ENCODE data around the gene LRRC75B.

LRRC75B gene

DNA sequence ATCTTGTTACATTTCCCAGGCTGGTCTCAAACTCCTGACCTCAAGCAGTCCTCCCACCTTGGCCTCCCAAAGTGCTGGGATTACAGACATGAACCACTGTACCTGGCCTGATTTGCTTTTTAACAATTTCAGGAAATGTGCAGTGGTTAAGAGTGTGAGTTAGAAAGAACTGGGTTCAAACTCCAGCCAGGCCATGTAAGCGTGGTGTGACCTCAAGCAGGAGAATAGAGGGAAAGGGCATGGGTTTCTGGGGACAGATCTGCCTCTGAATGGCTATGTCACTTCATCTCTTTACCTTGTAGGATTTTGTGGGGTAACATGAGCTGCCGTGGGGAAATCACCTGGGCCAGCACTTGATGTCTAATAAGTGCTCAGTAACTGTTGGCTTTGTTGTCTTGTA, 27.8 kb downstream of the LRRC75B start:
- Histone ChIP-seq H3K9ac (ENCODE audit: low read length) (no peak overlapping the region), H3K79me1 (replicated peaks; ENCODE audit: low read length, poor library complexity, severe bottlenecking) (peaks cover 21% of the 10 kb centered on the region), H3K27ac (ENCODE audit: low read length, poor library complexity, severe bottlenecking) (no peak overlapping the region), H2BK120ac (ENCODE audit: low read depth, low read length) (no peak overlapping the region), H4K8ac (ENCODE audit: low read length) (no peak overlapping the region), H3K18ac (ENCODE audit: low read depth in 1 of 2, low read length in 2 of 2) (no peak overlapping the region), H3K14ac (ENCODE audit: low read length in 2 of 2) (no peak overlapping the region), H2AFZ (ENCODE audit: low read depth, low read length) (no peak overlapping the region), H2BK12ac (ENCODE audit: low read length in 2 of 2) (no peak overlapping the region), H3K36me3 (ENCODE audit: control insufficient read depth in 1 of 2, insufficient read depth in 2 of 2, low read depth in 1 of 2, low read length in 2 of 2) (peaks cover 42 to 70% of the 10 kb centered on the region in 2 experiments), H3K4me3 (ENCODE audit: insufficient read depth in 1 of 2, low read depth in 1 of 2, low read length in 2 of 2) (no peak overlapping the region), H2BK5ac (ENCODE audit: low read depth, low read length, poor library complexity, severe bottlenecking) (no peak overlapping the region), H4K91ac (ENCODE audit: low read length) (no peak overlapping the region), H3K4me2 (ENCODE audit: low read length, poor library complexity, severe bottlenecking) (no peak overlapping the region), H2BK15ac (ENCODE audit: low read depth, poor library complexity, severe bottlenecking) (no peak overlapping the region), H2AK5ac (ENCODE audit: low read length, severe bottlenecking) (no peak overlapping the region), H3K4me1 (ENCODE audit: control insufficient read depth, insufficient read depth, low read depth, low read length) (peaks cover 7% of the 10 kb centered on the region), H3K27me3 (ENCODE audit: control insufficient read depth in 1 of 2, insufficient read depth in 1 of 2, low read length in 2 of 2) (no peaks in the 10 kb centered on the region), H3K4ac (ENCODE audit: low read depth in 1 of 2, low read length in 2 of 2) (no peak overlapping the region), H3K23ac (ENCODE audit: low read length in 2 of 2) (no peak overlapping the region), H3K9me3 (ENCODE audit: control insufficient read depth, low read length) (no peaks in the 10 kb centered on the region)
- no peak for DNase-seq
- 97% methylated on average over 2 of the region's 2 CpGs for WGBS

DNA sequence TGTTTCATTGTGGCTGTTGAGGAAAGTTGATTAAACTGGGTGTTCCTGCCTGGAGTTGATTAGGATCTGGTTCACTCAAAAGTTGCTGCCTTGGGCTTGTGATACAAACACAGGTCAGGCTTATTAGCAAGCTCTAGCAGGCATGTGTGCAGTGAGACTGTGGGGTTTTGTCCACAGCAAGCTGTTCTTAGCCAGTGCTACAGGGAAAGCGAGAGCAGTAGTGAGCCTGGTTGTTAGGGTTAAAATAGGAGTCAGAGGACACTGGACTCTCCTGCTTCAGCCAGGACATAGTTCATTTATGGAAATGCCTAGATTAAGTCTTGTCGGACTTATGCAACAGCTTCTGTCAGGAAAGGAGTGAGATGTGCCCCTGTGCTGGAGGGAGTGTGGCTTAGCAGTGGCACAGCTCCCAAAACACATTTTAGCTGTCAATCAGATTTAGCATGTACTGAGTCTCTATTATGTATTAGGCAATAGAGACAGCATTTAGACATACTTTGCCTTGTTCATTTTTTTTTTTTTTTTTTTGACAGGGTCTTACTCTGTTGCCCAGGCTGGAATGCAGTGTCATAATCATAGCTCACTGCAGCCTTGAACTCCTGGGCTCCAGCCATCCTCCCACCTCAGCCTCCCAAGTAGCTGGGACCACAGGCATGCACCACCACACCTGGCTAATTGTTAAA, 28.4 kb downstream of the LRRC75B start:
- H2BK5ac ChIP-seq (ENCODE audit: low read depth, low read length, poor library complexity, severe bottlenecking): no peak overlapping the region
- H2AFZ ChIP-seq (ENCODE audit: low read depth, low read length): no peak overlapping the region
- no peak overlapping the region for H2BK15ac ChIP-seq (ENCODE audit: low read depth, poor library complexity, severe bottlenecking)
- H3K14ac ChIP-seq (ENCODE audit: low read length in 2 of 2): no peak overlapping the region
- H3K36me3 ChIP-seq (ENCODE audit: control insufficient read depth in 1 of 2, insufficient read depth in 2 of 2, low read depth in 1 of 2, low read length in 2 of 2): peaks cover 41 to 68% of the 10 kb centered on the region in 2 experiments
- no peak overlapping the region for H2BK120ac ChIP-seq (ENCODE audit: low read depth, low read length)
- no peak overlapping the region for H2BK12ac ChIP-seq (ENCODE audit: low read length in 2 of 2)
- no peak overlapping the region for H3K4me3 ChIP-seq (ENCODE audit: insufficient read depth in 1 of 2, low read depth in 1 of 2, low read length in 2 of 2)
- H3K27me3 ChIP-seq (ENCODE audit: control insufficient read depth in 1 of 2, insufficient read depth in 1 of 2, low read length in 2 of 2): no peaks in the 10 kb centered on the region
- H4K8ac ChIP-seq (ENCODE audit: low read length): no peak overlapping the region
- 98% methylated on average over 2 of the region's 2 CpGs for WGBS
- H3K9me3 ChIP-seq (ENCODE audit: control insufficient read depth, low read length): no peaks in the 10 kb centered on the region
- peak; percentile 12 for DNase-seq
- no peak overlapping the region for H4K91ac ChIP-seq (ENCODE audit: low read length)
- no peak overlapping the region for H2AK5ac ChIP-seq (ENCODE audit: low read length, severe bottlenecking)
- no peak overlapping the region for H3K9ac ChIP-seq (ENCODE audit: low read length)
- H3K4ac ChIP-seq (ENCODE audit: low read depth in 1 of 2, low read length in 2 of 2): peak overlapping the region in 1 of 2 experiments; percentile 53
- no peak overlapping the region for H3K23ac ChIP-seq (ENCODE audit: low read length in 2 of 2)
- H3K4me2 ChIP-seq (ENCODE audit: low read length, poor library complexity, severe bottlenecking): no peak overlapping the region
- no peak overlapping the region for H3K27ac ChIP-seq (ENCODE audit: low read length, poor library complexity, severe bottlenecking)
- H3K4me1 ChIP-seq (ENCODE audit: control insufficient read depth, insufficient read depth, low read depth, low read length): peaks cover 7% of the 10 kb centered on the region
- peaks cover 17% of the 10 kb centered on the region for H3K79me1 ChIP-seq (replicated peaks; ENCODE audit: low read length, poor library complexity, severe bottlenecking)
- H3K18ac ChIP-seq (ENCODE audit: low read depth in 1 of 2, low read length in 2 of 2): no peak overlapping the region

DNA sequence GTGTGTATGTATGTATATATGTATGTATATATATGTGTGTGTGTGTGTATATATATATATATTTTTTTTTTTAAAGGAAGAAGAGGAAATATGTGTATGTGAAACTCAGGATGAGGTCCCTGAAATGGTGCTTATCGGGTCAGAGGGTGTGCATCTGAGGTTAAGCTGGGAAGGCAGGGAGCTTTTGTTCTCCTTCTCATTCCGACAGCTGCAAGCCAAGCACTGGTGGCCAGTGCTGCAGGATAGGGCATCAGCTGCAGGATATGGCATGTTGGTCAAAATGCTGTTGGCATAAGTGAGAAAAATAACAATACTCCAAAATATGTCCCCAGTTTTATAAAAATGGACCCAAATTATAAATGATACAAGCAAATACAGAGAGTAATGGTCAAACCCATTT, 29.6 kb downstream of the LRRC75B start:
- H3K4me2 ChIP-seq (ENCODE audit: low read length, poor library complexity, severe bottlenecking): no peak overlapping the region
- no peak overlapping the region for H2AK5ac ChIP-seq (ENCODE audit: low read length, severe bottlenecking)
- no peak overlapping the region for H3K14ac ChIP-seq (ENCODE audit: low read length in 2 of 2)
- no peaks in the 10 kb centered on the region for H3K9me3 ChIP-seq (ENCODE audit: control insufficient read depth, low read length)
- WGBS: 100% methylated on average over 1 of the region's 2 CpGs
- no peak overlapping the region for H3K18ac ChIP-seq (ENCODE audit: low read depth in 1 of 2, low read length in 2 of 2)
- peaks cover 42 to 70% of the 10 kb centered on the region in 2 experiments for H3K36me3 ChIP-seq (ENCODE audit: control insufficient read depth in 1 of 2, insufficient read depth in 2 of 2, low read depth in 1 of 2, low read length in 2 of 2)
- H2BK12ac ChIP-seq (ENCODE audit: low read length in 2 of 2): no peak overlapping the region
- no peak overlapping the region for H3K4ac ChIP-seq (ENCODE audit: low read depth in 1 of 2, low read length in 2 of 2)
- H2BK15ac ChIP-seq (ENCODE audit: low read depth, poor library complexity, severe bottlenecking): no peak overlapping the region
- no peak overlapping the region for H2BK5ac ChIP-seq (ENCODE audit: low read depth, low read length, poor library complexity, severe bottlenecking)
- peak overlapping the region; percentile 27 for H4K8ac ChIP-seq (ENCODE audit: low read length)
- H2BK120ac ChIP-seq (ENCODE audit: low read depth, low read length): no peak overlapping the region
- H3K4me3 ChIP-seq (ENCODE audit: insufficient read depth in 1 of 2, low read depth in 1 of 2, low read length in 2 of 2): no peak overlapping the region
- no peak overlapping the region for H3K27ac ChIP-seq (ENCODE audit: low read length, poor library complexity, severe bottlenecking)
- H4K91ac ChIP-seq (ENCODE audit: low read length): no peak overlapping the region
- no peak overlapping the region for H3K9ac ChIP-seq (ENCODE audit: low read length)
- H2AFZ ChIP-seq (ENCODE audit: low read depth, low read length): no peak overlapping the region
- H3K4me1 ChIP-seq (ENCODE audit: control insufficient read depth, insufficient read depth, low read depth, low read length): peaks cover 8% of the 10 kb centered on the region
- DNase-seq: no peak
- H3K79me1 ChIP-seq (replicated peaks; ENCODE audit: low read length, poor library complexity, severe bottlenecking): peaks cover 11% of the 10 kb centered on the region
- no peak overlapping the region for H3K23ac ChIP-seq (ENCODE audit: low read length in 2 of 2)
- H3K27me3 ChIP-seq (ENCODE audit: control insufficient read depth in 1 of 2, insufficient read depth in 1 of 2, low read length in 2 of 2): no peaks in the 10 kb centered on the region

DNA sequence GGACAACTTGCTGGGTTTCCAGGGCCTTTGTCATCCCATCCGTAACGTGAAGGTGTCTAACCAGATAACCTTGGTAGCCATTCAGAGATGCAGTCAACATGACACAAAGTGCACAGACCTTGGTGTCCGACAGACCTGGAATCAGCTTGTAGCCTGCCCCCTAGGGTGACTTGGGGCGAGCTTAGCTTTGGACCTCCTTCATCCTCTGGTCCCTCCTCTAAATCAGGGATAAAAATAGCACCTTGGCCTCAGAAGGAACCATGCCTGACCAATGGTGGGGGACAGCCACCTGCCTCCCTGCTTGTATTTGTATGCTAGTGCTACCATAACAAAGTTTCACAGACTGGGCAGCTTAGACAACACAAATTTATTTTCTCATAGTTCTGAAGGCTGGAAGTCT, 33.4 kb downstream of the LRRC75B start:
- H3K4ac ChIP-seq (ENCODE audit: low read depth in 1 of 2, low read length in 2 of 2): no peak overlapping the region
- no peak overlapping the region for H4K8ac ChIP-seq (ENCODE audit: low read length)
- WGBS: 94% methylated on average over 4 of the region's 4 CpGs
- no peak overlapping the region for H3K27ac ChIP-seq (ENCODE audit: low read length, poor library complexity, severe bottlenecking)
- H3K9me3 ChIP-seq (ENCODE audit: control insufficient read depth, low read length): no peaks in the 10 kb centered on the region
- no peak for DNase-seq
- no peak overlapping the region for H3K4me2 ChIP-seq (ENCODE audit: low read length, poor library complexity, severe bottlenecking)
- no peak overlapping the region for H3K9ac ChIP-seq (ENCODE audit: low read length)
- H3K18ac ChIP-seq (ENCODE audit: low read depth in 1 of 2, low read length in 2 of 2): no peak overlapping the region
- H2BK15ac ChIP-seq (ENCODE audit: low read depth, poor library complexity, severe bottlenecking): no peak overlapping the region
- no peak overlapping the region for H3K4me3 ChIP-seq (ENCODE audit: insufficient read depth in 1 of 2, low read depth in 1 of 2, low read length in 2 of 2)
- peaks cover 1% of the 10 kb centered on the region for H3K4me1 ChIP-seq (ENCODE audit: control insufficient read depth, insufficient read depth, low read depth, low read length)
- no peak overlapping the region for H2BK12ac ChIP-seq (ENCODE audit: low read length in 2 of 2)
- H2BK5ac ChIP-seq (ENCODE audit: low read depth, low read length, poor library complexity, severe bottlenecking): no peak overlapping the region
- H3K27me3 ChIP-seq (ENCODE audit: control insufficient read depth in 1 of 2, insufficient read depth in 1 of 2, low read length in 2 of 2): no peaks in the 10 kb centered on the region
- H2AK5ac ChIP-seq (ENCODE audit: low read length, severe bottlenecking): no peak overlapping the region
- H2AFZ ChIP-seq (ENCODE audit: low read depth, low read length): no peak overlapping the region
- no peak overlapping the region for H3K23ac ChIP-seq (ENCODE audit: low read length in 2 of 2)
- H3K14ac ChIP-seq (ENCODE audit: low read length in 2 of 2): no peak overlapping the region
- peaks cover 1% of the 10 kb centered on the region for H3K79me1 ChIP-seq (replicated peaks; ENCODE audit: low read length, poor library complexity, severe bottlenecking)
- no peak overlapping the region for H2BK120ac ChIP-seq (ENCODE audit: low read depth, low read length)
- H4K91ac ChIP-seq (ENCODE audit: low read length): no peak overlapping the region
- peaks cover 32 to 54% of the 10 kb centered on the region in 2 experiments for H3K36me3 ChIP-seq (ENCODE audit: control insufficient read depth in 1 of 2, insufficient read depth in 2 of 2, low read depth in 1 of 2, low read length in 2 of 2)

Measured in mesenchymal stem cell (in vitro differentiated cells and primary cell).